NB4 (cell line): ENCODE data around the gene SMYD3.

ENCODE experiments used
- DNase-seq: peaks from one replicate; pipeline ENCODE4 v3.0.0; 2010; ENCODE audit warnings: low read depth
- H3K4me3 ChIP-seq: one replicate; pipeline ENCODE4 v1.5.1; 2011; ENCODE audit warnings: mild to moderate bottlenecking, low read depth, low read length, moderate library complexity
- MAX ChIP-seq: IDR thresholded peaks from 2 replicates; pipeline ENCODE4 v1.6.1; 2011; ENCODE audit warnings: low read depth, low read length
- MYC ChIP-seq: IDR thresholded peaks from 2 replicates; pipeline ENCODE4 v1.6.1; 2011; ENCODE audit warnings: low read depth, low read length
- POLR2A ChIP-seq: IDR thresholded peaks from 2 replicates; pipeline ENCODE4 v1.6.1; 2011; ENCODE audit warnings: mild to moderate bottlenecking; ENCODE audit not compliant: insufficient read length; ENCODE audit errors: extremely low read depth
- TF ChIP-seq, protein P1 (sequence below): IDR thresholded peaks from one replicate; pipeline ENCODE4 v1.5.1; 2012; ENCODE audit warnings: low read depth, low read length

The SMYD3 gene

GRCh38 chr1:246068217-246068512 is 438.9 kb downstream of the SMYD3 start:
- no peak for TF ChIP-seq MAX
- TF ChIP-seq POLR2A, result no peak
- no peak for TF ChIP-seq MYC
- TF ChIP-seq, protein P1, sequence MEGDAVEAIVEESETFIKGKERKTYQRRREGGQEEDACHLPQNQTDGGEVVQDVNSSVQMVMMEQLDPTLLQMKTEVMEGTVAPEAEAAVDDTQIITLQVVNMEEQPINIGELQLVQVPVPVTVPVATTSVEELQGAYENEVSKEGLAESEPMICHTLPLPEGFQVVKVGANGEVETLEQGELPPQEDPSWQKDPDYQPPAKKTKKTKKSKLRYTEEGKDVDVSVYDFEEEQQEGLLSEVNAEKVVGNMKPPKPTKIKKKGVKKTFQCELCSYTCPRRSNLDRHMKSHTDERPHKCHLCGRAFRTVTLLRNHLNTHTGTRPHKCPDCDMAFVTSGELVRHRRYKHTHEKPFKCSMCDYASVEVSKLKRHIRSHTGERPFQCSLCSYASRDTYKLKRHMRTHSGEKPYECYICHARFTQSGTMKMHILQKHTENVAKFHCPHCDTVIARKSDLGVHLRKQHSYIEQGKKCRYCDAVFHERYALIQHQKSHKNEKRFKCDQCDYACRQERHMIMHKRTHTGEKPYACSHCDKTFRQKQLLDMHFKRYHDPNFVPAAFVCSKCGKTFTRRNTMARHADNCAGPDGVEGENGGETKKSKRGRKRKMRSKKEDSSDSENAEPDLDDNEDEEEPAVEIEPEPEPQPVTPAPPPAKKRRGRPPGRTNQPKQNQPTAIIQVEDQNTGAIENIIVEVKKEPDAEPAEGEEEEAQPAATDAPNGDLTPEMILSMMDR, result no peak
- DNase-seq, result no peak

DNA sequence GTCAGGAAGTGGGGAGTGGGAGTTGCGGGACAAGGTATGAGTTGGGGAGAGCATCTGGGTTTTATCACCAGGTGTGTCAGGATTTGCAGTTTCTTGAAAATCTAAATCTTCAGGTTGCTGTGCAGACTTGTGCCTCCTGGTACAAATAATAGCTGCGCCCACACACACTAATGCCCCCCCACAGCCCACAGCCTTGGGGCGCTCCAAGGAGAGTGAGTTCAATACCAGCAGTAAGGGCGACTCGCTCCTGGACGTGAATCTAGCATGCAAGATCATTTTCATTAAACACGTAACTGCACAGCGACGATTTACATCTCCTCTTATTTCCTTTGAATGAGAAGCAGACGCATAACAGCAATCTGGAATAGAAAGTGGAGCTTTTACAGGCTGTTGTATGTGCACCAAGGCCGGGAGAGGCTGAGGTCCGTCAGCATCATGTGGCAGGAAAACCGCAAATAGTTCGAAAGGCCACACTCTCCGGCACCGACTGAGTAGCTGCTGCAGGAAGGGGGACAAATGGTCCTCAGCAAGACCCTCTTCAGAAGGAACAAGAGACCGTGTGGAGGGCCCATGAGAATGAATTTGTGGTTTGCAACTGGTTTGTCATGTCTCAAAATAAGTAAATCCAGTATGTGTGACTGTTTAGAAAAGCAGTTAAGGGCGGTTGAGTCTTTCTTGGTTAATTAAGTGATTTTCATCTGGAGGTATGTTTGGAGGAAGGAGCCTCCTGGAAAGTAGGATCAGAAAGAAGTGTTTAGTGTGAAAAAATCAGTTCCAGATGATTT is 439.5 kb downstream of the SMYD3 start:
- no peak for DNase-seq
- TF ChIP-seq, protein P1, result no peak
- TF ChIP-seq POLR2A, result no peak
- TF ChIP-seq MYC, result no peak
- TF ChIP-seq MAX, result no peak
- H3K4me3 ChIP-seq, result no peak overlapping the region

More at GRCh38 chr1:246068217-246068512, 438.9 kb downstream of the SMYD3 start:
- no peak overlapping the region for H3K4me3 ChIP-seq

DNA sequence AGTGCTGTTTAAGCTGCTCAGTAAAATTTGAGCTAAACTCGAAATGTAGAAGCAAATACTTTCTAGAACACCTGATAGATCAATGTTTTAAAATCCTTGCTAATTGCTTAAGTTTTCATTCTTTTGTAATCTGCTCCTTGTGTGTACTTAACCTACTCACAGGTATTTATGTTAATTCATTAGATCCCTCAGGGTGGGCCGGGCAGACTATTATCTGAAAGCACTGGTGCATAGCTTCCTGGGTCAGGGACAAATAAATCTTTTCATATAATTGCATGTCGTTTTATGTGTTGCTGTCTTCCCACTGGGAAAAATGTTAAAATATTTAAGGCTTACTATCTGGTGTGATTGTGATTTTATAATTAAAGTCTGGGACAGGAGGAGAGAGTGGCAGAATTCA is 440.5 kb downstream of the SMYD3 start:
- H3K4me3 ChIP-seq, result no peak overlapping the region
- TF ChIP-seq MYC (no peak), POLR2A (no peak), MAX (no peak)
- TF ChIP-seq, protein P1, result no peak
- DNase-seq, result no peak

DNA sequence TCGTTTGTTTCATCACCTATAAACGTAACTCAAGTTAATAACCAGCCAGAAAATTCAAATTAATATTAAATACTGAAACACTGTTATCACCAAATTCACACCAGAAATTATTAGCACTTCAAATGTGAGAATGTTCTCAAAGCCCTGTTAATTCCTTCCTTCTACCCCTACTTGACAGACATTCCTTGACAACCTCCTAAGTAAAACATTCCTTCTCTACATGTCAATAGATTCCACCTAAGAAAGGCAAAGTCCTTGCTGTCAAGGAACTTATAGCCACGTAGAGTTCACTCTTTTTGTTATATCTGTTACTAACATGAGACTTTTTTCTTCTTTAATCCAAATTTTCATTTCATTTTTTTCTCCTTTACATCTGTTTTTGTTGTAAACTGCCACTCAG is 441.5 kb downstream of the SMYD3 start:
- DNase-seq, result no peak
- TF ChIP-seq, protein P1, result no peak
- no peak for TF ChIP-seq MAX
- TF ChIP-seq POLR2A, result no peak
- TF ChIP-seq MYC, result no peak
- no peak overlapping the region for H3K4me3 ChIP-seq

DNA sequence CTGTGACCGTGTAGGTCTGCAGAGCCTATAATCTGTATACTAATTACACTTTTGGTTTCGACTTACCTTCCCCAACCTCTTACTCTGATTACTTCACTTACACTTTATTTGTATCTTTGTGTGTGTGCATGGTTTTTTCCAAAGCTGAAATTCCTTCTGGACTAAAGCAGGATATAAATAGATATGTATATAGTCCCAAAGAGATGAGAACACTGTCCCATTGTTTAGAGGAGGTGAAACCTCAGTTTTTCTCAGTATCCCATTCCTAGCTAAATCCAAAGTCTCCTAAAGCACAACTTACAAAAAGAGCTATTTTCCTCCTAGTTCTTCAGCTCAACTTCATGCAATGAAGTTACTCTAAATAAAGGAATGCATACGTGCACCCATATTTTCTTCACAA is 442.2 kb downstream of the SMYD3 start:
- DNase-seq, result no peak
- no peak overlapping the region for H3K4me3 ChIP-seq
- TF ChIP-seq MAX, result no peak
- no peak for TF ChIP-seq MYC
- no peak for TF ChIP-seq POLR2A
- TF ChIP-seq, protein P1, result no peak
